ENCODE measurements around the gene COMMD4.

COMMD4 gene

DNA sequence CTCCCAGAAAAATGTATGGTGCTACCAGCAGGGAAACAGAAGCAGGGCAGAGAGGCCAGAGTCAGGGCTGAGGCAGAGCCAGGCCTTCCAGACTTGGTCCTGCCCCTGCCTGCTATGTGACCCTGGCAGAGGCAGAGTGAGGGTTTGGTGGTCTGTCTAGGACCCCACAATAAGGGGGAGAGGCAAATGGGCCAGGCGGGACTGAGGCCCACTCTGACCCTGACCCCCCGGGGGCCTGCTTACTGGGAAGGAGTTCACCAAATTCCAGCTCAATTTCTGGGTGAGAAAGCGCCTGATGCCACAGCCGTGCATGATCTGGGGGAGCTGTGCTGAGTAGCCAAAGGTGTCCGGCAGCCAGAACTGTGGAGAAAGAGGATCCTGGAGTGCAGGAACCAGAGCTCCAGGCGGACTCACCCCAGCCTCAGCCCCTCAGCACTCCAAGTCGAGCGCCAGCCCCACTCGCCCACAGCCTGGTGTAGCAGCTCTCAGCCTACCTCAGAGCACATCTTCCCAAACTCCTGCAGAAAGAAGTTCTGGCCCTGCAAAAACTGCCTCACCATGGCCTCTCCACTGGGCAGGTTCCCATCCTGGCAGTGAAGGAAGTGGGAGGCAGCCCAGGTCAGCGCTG is 25.6 kb downstream of the COMMD4 start:
- TF ChIP-seq CTCF (IDR thresholded peaks at IDR 0.05; ENCODE audit: low read depth, low read length) = no peak
- DNase-seq (ENCODE audit: extremely low read depth, low read depth) = no peak

GRCh38 chr15:75361989-75362641 is 26.3 kb downstream of the COMMD4 start:
- no peak for TF ChIP-seq CTCF (IDR thresholded peaks at IDR 0.05; ENCODE audit: low read depth, low read length)

GRCh38 chr15:75362642-75363249 is 26.9 kb downstream of the COMMD4 start:
- DNase-seq (ENCODE audit: extremely low read depth, low read depth) = no peak
- no peak for TF ChIP-seq CTCF (IDR thresholded peaks at IDR 0.05; ENCODE audit: low read depth, low read length)

More at GRCh38 chr15:75361989-75362641, 26.3 kb downstream of the COMMD4 start:
- DNase-seq (ENCODE audit: extremely low read depth, low read depth) = no peak

- DNase-seq (ENCODE audit: extremely low read depth, low read depth) = no peak
- TF ChIP-seq CTCF (IDR thresholded peaks at IDR 0.05; ENCODE audit: low read depth, low read length) = no peak
Observed at GRCh38 chr15:75363786-75364185, 27.9 kb downstream of the COMMD4 start.

- no peak for DNase-seq (ENCODE audit: extremely low read depth, low read depth)
- no peak for TF ChIP-seq CTCF (IDR thresholded peaks at IDR 0.05; ENCODE audit: low read depth, low read length)
Observed at GRCh38 chr15:75364881-75365280, 29.0 kb downstream of the COMMD4 start.

DNA sequence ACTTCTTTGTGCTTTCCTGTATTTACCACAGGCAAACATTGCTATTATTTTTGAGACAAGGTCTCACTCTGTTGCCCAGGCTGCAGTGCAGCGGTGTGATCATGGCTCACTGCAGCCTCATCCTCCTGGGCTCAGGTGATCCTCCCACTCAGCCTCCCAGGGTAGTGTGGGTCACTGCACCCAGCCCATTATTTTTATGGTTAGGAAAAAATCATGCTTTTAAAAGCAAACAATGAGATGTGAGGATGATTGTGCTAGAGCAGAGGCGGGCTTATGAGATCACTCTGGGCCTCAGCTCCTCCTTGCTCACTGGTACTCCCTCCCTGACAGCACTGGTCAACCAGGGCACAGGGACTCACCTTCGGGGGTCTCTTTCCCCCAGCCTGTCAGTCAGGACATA is 30.3 kb downstream of the COMMD4 start:
- TF ChIP-seq CTCF (IDR thresholded peaks at IDR 0.05; ENCODE audit: low read depth, low read length) = no peak

DNA sequence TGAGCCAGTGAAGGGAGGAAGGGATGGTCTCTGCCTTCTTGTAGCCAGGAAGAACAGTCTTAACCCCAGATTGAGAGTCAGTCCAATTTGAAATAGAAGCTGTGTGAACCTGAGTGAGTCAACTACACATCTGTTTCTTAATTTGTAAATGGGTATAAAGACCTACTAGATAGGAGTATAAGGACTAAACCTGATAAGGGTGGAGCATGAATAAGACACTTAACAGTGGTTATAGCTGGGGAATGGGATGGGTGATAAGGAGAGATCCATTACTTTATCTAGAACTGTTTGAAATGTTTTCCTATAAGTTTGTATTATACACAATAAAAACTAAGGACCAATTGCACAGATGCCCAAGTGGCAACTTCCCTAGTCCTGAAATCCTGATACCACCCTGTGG is 31.1 kb downstream of the COMMD4 start:
- no peak for TF ChIP-seq CTCF (IDR thresholded peaks at IDR 0.05; ENCODE audit: low read depth, low read length)
- DNase-seq (ENCODE audit: extremely low read depth, low read depth) = no peak

More for the DNA sequence above, 30.3 kb downstream of the COMMD4 start:
- DNase-seq (ENCODE audit: extremely low read depth, low read depth) = no peak
